GM12878 (cell line): ENCODE measurements around the gene STK16. TPM values are rescaled to one million over a fixed set of nuclear protein-coding genes. Genes with fewer than 3 reads are reported as not detected.

ENCODE experiments used
- BACH1 ChIP-seq: fragments of 450-650 bp; IDR thresholded peaks from 2 replicates; pipeline ENCODE4 v1.6.1; 2017; ENCODE audit warnings: mild to moderate bottlenecking, borderline replicate concordance
- CBX5 ChIP-seq: sonication (generic); IDR thresholded peaks from 2 replicates; pipeline ENCODE4 v1.6.1; 2016; ENCODE audit warnings: low read depth, moderate library complexity, mild to moderate bottlenecking, inconsistent platforms
- CREB1 ChIP-seq: IDR thresholded peaks from 2 replicates; pipeline ENCODE4 v1.6.1; 2012; ENCODE audit warnings: low read depth, mild to moderate bottlenecking, inconsistent platforms
- HDAC2 ChIP-seq: fragments of 200-600 bp; sonication (generic); IDR thresholded peaks from 2 replicates; pipeline ENCODE4 v1.6.1; 2017
- MLLT1 ChIP-seq: fragments of 450-650 bp; IDR thresholded peaks from 2 replicates; pipeline ENCODE4 v1.6.1; 2016; ENCODE audit warnings: mild to moderate bottlenecking
- MTA3 ChIP-seq: IDR thresholded peaks from 2 replicates; pipeline ENCODE4 v1.6.1; 2012; ENCODE audit warnings: low read length, inconsistent platforms, borderline replicate concordance
- NFYB ChIP-seq: IDR thresholded peaks from 2 replicates; pipeline ENCODE4 v1.6.1; 2011; ENCODE audit warnings: low read depth, mild to moderate bottlenecking, low read length, improper control_type of control experiment, moderate library complexity; ENCODE audit not compliant: insufficient read depth
- NR2C2 ChIP-seq: IDR thresholded peaks from 2 replicates; pipeline ENCODE4 v1.6.1; 2011; ENCODE audit warnings: borderline replicate concordance, low read depth; ENCODE audit not compliant: control insufficient read depth, insufficient read length
- PML ChIP-seq: IDR thresholded peaks from 2 replicates; pipeline ENCODE4 v1.6.1; 2012; ENCODE audit warnings: low read length, inconsistent platforms
- POLR2AphosphoS5 ChIP-seq: IDR thresholded peaks from 2 replicates; pipeline ENCODE4 v1.6.1; 2011; ENCODE audit warnings: mild to moderate bottlenecking, low read length, inconsistent platforms
- PRDM15 ChIP-seq: fragments of 450-650 bp; formaldehyde crosslinking; IDR thresholded peaks from 2 replicates; pipeline ENCODE4 v1.4.0; 2020; ENCODE audit warnings: mild to moderate bottlenecking, moderate library complexity
- RAD51 ChIP-seq: fragments of 450-650 bp; IDR thresholded peaks from 2 replicates; pipeline ENCODE4 v1.6.1; 2016; ENCODE audit warnings: moderate library complexity, mild to moderate bottlenecking, inconsistent platforms
- RELB ChIP-seq: fragments of 450-650 bp; IDR thresholded peaks from 2 replicates; pipeline ENCODE4 v1.6.1; 2017; ENCODE audit warnings: low read depth, mild to moderate bottlenecking, moderate library complexity
- SP1 ChIP-seq: IDR thresholded peaks from one replicate; pipeline ENCODE4 v1.6.1; 2011; ENCODE audit warnings: low read depth, low read length
- SREBF1 ChIP-seq: IDR thresholded peaks from 2 replicates; pipeline ENCODE4 v1.6.1; 2012; ENCODE audit warnings: mild to moderate bottlenecking, low read length
- SUPT20H ChIP-seq: IDR thresholded peaks from 2 replicates; pipeline ENCODE4 v1.6.1; 2011; ENCODE audit warnings: low read depth, mild to moderate bottlenecking, low read length, moderate library complexity, borderline replicate concordance; ENCODE audit not compliant: control insufficient read depth
- TCF3 ChIP-seq: IDR thresholded peaks from 2 replicates; pipeline ENCODE4 v1.6.1; 2012; ENCODE audit warnings: low read depth, mild to moderate bottlenecking, low read length, borderline replicate concordance; ENCODE audit not compliant: insufficient read depth
- ZBTB40 ChIP-seq: fragments of 450-650 bp; IDR thresholded peaks from 2 replicates; pipeline ENCODE4 v1.6.1; 2016; ENCODE audit warnings: mild to moderate bottlenecking, moderate library complexity, borderline replicate concordance
- ZNF274 ChIP-seq: IDR thresholded peaks from one replicate; pipeline ENCODE4 v1.8.0; 2011; ENCODE audit not compliant: insufficient read length, insufficient read depth
- polyA plus RNA-seq, 11 experiments: library from polyadenylated mRNA; depleted of rRNA in 4 of 11; unstranded in 6 of 11; stranded (reverse) in 5 of 11; fragments of >200 nt; fragmentation: Nextera tagmentation in 4 of 11; fragmentation: Illumina TruSeq in 1 of 11; extraction: Ambion mirVana in 4 of 11; extraction: Trizol in 1 of 11; gene quantifications; 1 replicate in 1 of 11; 2 replicates in 10 of 11; pipeline versions ENCODE4 v1.2.1 to v1.2.3, GENCODE V29; 2011 to 2016; ENCODE audit warnings: inconsistent platforms in 2 of 11, missing spikeins in 2 of 11, low read depth in 1 of 11
- total RNA-seq, 4 experiments: library from RNA; depleted of rRNA in 3 of 4; stranded (reverse); fragments of >200 nt in 3 of 4; fragmentation: Illumina TruSeq in 1 of 4; extraction: Trizol in 1 of 4; gene quantifications; 2 replicates each; pipeline versions ENCODE4 v1.2.1 to v1.2.3, GENCODE V29; 2013 to 2021

The STK16 gene
- total and polyA plus RNA-seq, 10 of the 15 experiments (the other 5 are each of a cell fraction or from before 2014, with no cell fraction given), result 4.3 to 50.1 (median 17.9) TPM

GRCh38 chr2:219230059-219230540 lies 15.2 kb upstream of the STK16 start (continued):
- TF ChIP-seq MLLT1 (0 out of 2 replicates have a peak, but pooled peaks have one; percentile 10), SREBF1 (no peak), MTA3 (no peak), ZBTB40 (no peak), NFYB (no peak), NR2C2 (no peak), HDAC2 (peak; percentile 24; the same call in 1 of the 2 replicates), PML (peak; percentile 36; the same call in 1 of the 2 replicates), SUPT20H (no peak), PRDM15 (CRISPR knock-in tag) (no peak), ZNF274 (no peak), RELB (0 out of 2 replicates have a peak, but pooled peaks have one; percentile 5), TCF3 (0 out of 2 replicates have a peak, but pooled peaks have one; percentile 18), CBX5 (no peak), RAD51 (no peak), SP1 (no peak), BACH1 (no peak), POLR2AphosphoS5 (peak; percentile 4; the same call in 1 of the 2 replicates), CREB1 (no peak)
